CD4-positive, alpha-beta T cell treated with Interleukin-6 at 100 ng/mL for 8 hours (primary cell): ENCODE results near the gene INSYN2A.

ENCODE experiments used
- DNase-seq: peaks from one replicate; pipeline ENCODE4 v3.0.0-alpha.2; 2020; ENCODE audit warnings: mixed read lengths, low spot score

INSYN2A gene

GRCh38 chr10:127151981-127152699 lies 44.3 kb downstream of the INSYN2A start:
- no peak for DNase-seq

- no peak for DNase-seq
Measured at GRCh38 chr10:127151541-127151940, 44.9 kb downstream of the INSYN2A start.

- DNase-seq, result no peak
Measured at GRCh38 chr10:127150136-127150535, 46.3 kb downstream of the INSYN2A start.

GRCh38 chr10:127149501-127150081 lies 46.8 kb downstream of the INSYN2A start:
- no peak for DNase-seq

GRCh38 chr10:127148933-127149220 lies 47.5 kb downstream of the INSYN2A start:
- no peak for DNase-seq

- DNase-seq, result no peak
Measured at GRCh38 chr10:127148066-127148932, 48.1 kb downstream of the INSYN2A start.

- no peak for DNase-seq
Measured at GRCh38 chr10:127146661-127147060, 49.7 kb downstream of the INSYN2A start.
